Mesenchymal stem cell (in vitro differentiated cells and primary cell): Measurements from ENCODE around the gene MMP28.

Experiments used
- DNase-seq: peaks from one replicate; pipeline ENCODE4 v3.0.0-alpha.2; 2013
- H2AFZ ChIP-seq: one replicate; pipeline ENCODE4 v1.6.1; 2013; ENCODE audit warnings: low read depth, mild to moderate bottlenecking, control low read depth, inconsistent platforms, low read length, moderate library complexity
- H2AK5ac ChIP-seq: 2 replicates; pipeline ENCODE4 v1.6.1; 2013; ENCODE audit warnings: low read length, moderate library complexity, mild to moderate bottlenecking, inconsistent platforms; ENCODE audit not compliant: severe bottlenecking
- H2BK120ac ChIP-seq: one replicate; pipeline ENCODE4 v1.6.1; 2013; ENCODE audit warnings: low read depth, mild to moderate bottlenecking, inconsistent platforms, low read length, moderate library complexity
- H2BK12ac ChIP-seq, 2 experiments: one replicate each; pipeline ENCODE4 v1.6.1; 2013; ENCODE audit warnings: inconsistent platforms in 2 of 2, low read length in 2 of 2, mild to moderate bottlenecking in 2 of 2, moderate library complexity in 2 of 2, control low read depth in 1 of 2
- H2BK15ac ChIP-seq: one replicate; pipeline ENCODE4 v1.6.1; 2013; ENCODE audit warnings: mild to moderate bottlenecking, low read depth, inconsistent platforms; ENCODE audit not compliant: poor library complexity, severe bottlenecking
- H2BK5ac ChIP-seq: 2 replicates; pipeline ENCODE4 v1.6.1; 2013; ENCODE audit warnings: low read depth, mild to moderate bottlenecking, low read length, control low read depth, inconsistent platforms; ENCODE audit not compliant: poor library complexity, severe bottlenecking
- H3K14ac ChIP-seq, 2 experiments: one replicate each; pipeline ENCODE4 v1.6.1; 2013; ENCODE audit warnings: inconsistent platforms in 2 of 2, low read length in 2 of 2, control low read depth in 1 of 2, mild to moderate bottlenecking in 1 of 2, moderate library complexity in 1 of 2
- H3K18ac ChIP-seq, 2 experiments: one replicate each; pipeline ENCODE4 v1.6.1; 2013; ENCODE audit warnings: inconsistent platforms in 2 of 2, low read length in 2 of 2, control low read depth in 1 of 2, low read depth in 1 of 2, mild to moderate bottlenecking in 1 of 2
- H3K23ac ChIP-seq, 2 experiments: one replicate each; pipeline ENCODE4 v1.6.1; 2013; ENCODE audit warnings: inconsistent platforms in 2 of 2, low read length in 2 of 2, mild to moderate bottlenecking in 2 of 2, moderate library complexity in 2 of 2, control low read depth in 1 of 2
- H3K27ac ChIP-seq: 2 replicates; pipeline ENCODE4 v1.5.1; 2013; ENCODE audit warnings: mild to moderate bottlenecking, moderate library complexity, low read length, control low read depth, inconsistent platforms; ENCODE audit not compliant: poor library complexity, severe bottlenecking
- H3K27me3 ChIP-seq, 2 experiments: 2 replicates each; pipeline versions ENCODE4 v1.6.1 to v1.7.0; 2013; ENCODE audit warnings: low read length in 2 of 2, mild to moderate bottlenecking in 2 of 2, moderate library complexity in 2 of 2, control low read depth in 1 of 2, inconsistent platforms in 1 of 2; ENCODE audit not compliant: control insufficient read depth in 1 of 2, insufficient read depth in 1 of 2
- H3K36me3 ChIP-seq, 2 experiments: 2 replicates each; pipeline versions ENCODE4 v1.6.1 to v1.7.0; 2013; ENCODE audit warnings: low read length in 2 of 2, control low read depth in 1 of 2, inconsistent platforms in 1 of 2, low read depth in 1 of 2, mild to moderate bottlenecking in 1 of 2; ENCODE audit not compliant: insufficient read depth in 2 of 2, control insufficient read depth in 1 of 2
- H3K4ac ChIP-seq, 2 experiments: one replicate each; pipeline ENCODE4 v1.6.1; 2013; ENCODE audit warnings: inconsistent platforms in 2 of 2, low read length in 2 of 2, mild to moderate bottlenecking in 2 of 2, moderate library complexity in 2 of 2, control low read depth in 1 of 2, low read depth in 1 of 2
- H3K4me1 ChIP-seq: 2 replicates; pipeline ENCODE4 v1.6.1; 2013; ENCODE audit warnings: low read depth, low read length, control low read depth; ENCODE audit not compliant: control insufficient read depth, insufficient read depth
- H3K4me2 ChIP-seq: 2 replicates; pipeline ENCODE4 v1.6.1; 2013; ENCODE audit warnings: low read length, mild to moderate bottlenecking, inconsistent platforms; ENCODE audit not compliant: poor library complexity, severe bottlenecking
- H3K4me3 ChIP-seq, 2 experiments: 2 replicates each; pipeline versions ENCODE4 v1.5.1 to v1.7.0; 2013; ENCODE audit warnings: low read length in 2 of 2, mild to moderate bottlenecking in 2 of 2, control low read depth in 1 of 2, low read depth in 1 of 2; ENCODE audit not compliant: insufficient read depth in 1 of 2
- H3K79me1 ChIP-seq: replicated peaks from 2 replicates; pipeline ENCODE4 v1.6.1; 2013; ENCODE audit warnings: mild to moderate bottlenecking, control low read depth, low read length, inconsistent platforms; ENCODE audit not compliant: poor library complexity, severe bottlenecking
- H3K9ac ChIP-seq: 2 replicates; pipeline ENCODE4 v1.7.0; 2013; ENCODE audit warnings: mild to moderate bottlenecking, low read length, moderate library complexity
- H3K9me3 ChIP-seq: 2 replicates; pipeline ENCODE4 v1.7.0; 2013; ENCODE audit warnings: mild to moderate bottlenecking, low read length; ENCODE audit not compliant: control insufficient read depth
- H4K8ac ChIP-seq: one replicate; pipeline ENCODE4 v1.6.1; 2013; ENCODE audit warnings: inconsistent platforms, mild to moderate bottlenecking, low read length, moderate library complexity
- H4K91ac ChIP-seq: one replicate; pipeline ENCODE4 v1.6.1; 2013; ENCODE audit warnings: mild to moderate bottlenecking, low read length, inconsistent platforms
- WGBS: methylation state at CpG from one replicate; pipeline ENCODE4 v1.1.7; 2013; ENCODE audit warnings: mixed read lengths; 5-methylcytosine and 5-hydroxymethylcytosine counted together

Gene MMP28

DNA sequence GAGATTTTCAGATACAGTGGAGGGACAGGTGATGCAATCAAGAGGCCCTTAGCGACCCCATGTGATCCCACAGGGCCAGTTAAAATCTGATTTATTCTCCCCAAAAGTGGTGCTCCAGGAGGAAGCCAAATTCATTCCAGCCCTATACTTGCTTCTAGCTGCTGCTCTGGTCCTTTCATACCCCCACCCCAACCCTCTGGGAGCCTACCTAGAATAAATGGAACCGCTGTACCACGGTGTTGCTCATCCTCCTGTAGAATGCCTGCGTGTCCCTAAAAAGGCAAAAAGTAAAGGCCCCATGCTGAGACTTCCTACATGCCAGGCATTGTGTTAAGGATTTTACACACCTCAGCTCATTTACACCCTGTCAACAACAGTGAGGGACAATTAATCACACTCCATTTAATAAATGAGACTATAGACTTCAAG, 66.0 kb downstream of the MMP28 start:
- Histone ChIP-seq H3K4me1 (peaks cover 39% of the 10 kb centered on the region), H3K14ac (no peak overlapping the region), H3K79me1 (peaks cover 9% of the 10 kb centered on the region), H3K9ac (no peak overlapping the region), H3K27ac (no peak overlapping the region), H2BK12ac (no peak overlapping the region), H3K27me3 (peaks cover 0 to 38% of the 10 kb centered on the region in 2 experiments), H3K36me3 (peaks cover 16 to 26% of the 10 kb centered on the region in 2 experiments), H2AFZ (no peak overlapping the region), H2AK5ac (no peak overlapping the region), H4K91ac (no peak overlapping the region), H3K23ac (no peak overlapping the region), H3K4ac (peak overlapping the region in 1 of 2 experiments; percentile 35), H2BK5ac (no peak overlapping the region), H2BK120ac (no peak overlapping the region), H2BK15ac (no peak overlapping the region), H3K4me3 (no peak overlapping the region), H3K9me3 (no peaks in the 10 kb centered on the region), H3K4me2 (no peak overlapping the region), H3K18ac (no peak overlapping the region), H4K8ac (no peak overlapping the region)
- WGBS = 63% methylated on average over 4 of the region's 4 CpGs
- DNase-seq = no peak

DNA sequence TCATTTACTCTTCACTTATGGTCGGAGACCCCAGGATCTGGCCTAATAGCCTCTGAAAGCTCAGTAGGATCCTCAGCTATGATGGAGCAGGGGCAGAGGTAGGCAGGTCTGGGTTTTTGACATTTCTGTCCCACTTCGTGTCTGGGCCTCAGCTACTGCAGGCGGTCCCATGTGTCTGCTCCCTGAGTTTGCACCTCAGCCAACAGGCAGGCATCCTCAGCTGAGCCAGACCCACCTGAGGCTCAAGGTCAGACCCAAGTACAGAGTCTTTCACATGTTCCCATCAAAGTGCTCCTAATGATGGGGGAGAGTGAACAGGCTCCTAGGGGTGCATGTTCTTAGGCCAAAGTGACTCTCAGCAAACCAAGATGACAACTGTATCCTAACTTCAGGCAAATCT, 66.9 kb downstream of the MMP28 start:
- Histone ChIP-seq H2AK5ac (peak overlapping the region; percentile 20), H3K79me1 (peaks cover 10% of the 10 kb centered on the region), H2BK12ac (peak overlapping the region in 1 of 2 experiments; percentile 31), H2BK120ac (no peak overlapping the region), H4K8ac (peak overlapping the region; percentile 9), H3K4ac (no peak overlapping the region), H3K27ac (no peak overlapping the region), H2BK5ac (no peak overlapping the region), H3K23ac (no peak overlapping the region), H3K18ac (peak overlapping the region; percentile 11 to 29), H3K4me1 (peaks cover 38% of the 10 kb centered on the region), H2AFZ (no peak overlapping the region), H3K27me3 (peaks cover 0 to 30% of the 10 kb centered on the region in 2 experiments), H3K36me3 (peaks cover 15 to 35% of the 10 kb centered on the region in 2 experiments), H4K91ac (no peak overlapping the region), H3K4me2 (no peak overlapping the region), H3K9ac (no peak overlapping the region), H3K14ac (no peak overlapping the region), H3K4me3 (no peak overlapping the region), H2BK15ac (no peak overlapping the region), H3K9me3 (no peaks in the 10 kb centered on the region)
- WGBS = 91% methylated on average over 2 of the region's 3 CpGs
- DNase-seq = no peak

DNA sequence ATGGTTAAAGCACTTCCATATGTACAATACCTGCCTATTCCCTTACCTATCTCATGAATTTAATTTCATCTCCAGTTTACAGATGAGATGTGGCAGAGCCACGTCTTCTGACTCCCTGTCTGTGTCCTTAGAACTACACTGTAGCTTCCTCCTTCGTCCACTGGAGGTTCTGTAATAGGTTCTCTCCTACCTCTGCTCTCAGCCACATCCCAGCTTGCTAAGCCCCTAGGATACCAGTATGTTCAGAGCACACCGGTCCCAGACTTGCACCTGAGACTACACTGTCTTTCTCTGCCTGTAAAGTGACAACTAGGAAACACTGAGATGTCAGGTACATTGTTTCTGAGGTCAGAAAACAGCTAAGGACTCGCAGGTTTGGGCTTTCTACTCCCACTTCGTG, 67.8 kb downstream of the MMP28 start:
- peaks cover 0 to 21% of the 10 kb centered on the region in 2 experiments for H3K27me3 ChIP-seq
- H2BK15ac ChIP-seq = no peak overlapping the region
- H2BK5ac ChIP-seq = no peak overlapping the region
- no peaks in the 10 kb centered on the region for H3K9me3 ChIP-seq
- H3K4me2 ChIP-seq = no peak overlapping the region
- H2BK120ac ChIP-seq = no peak overlapping the region
- H3K79me1 ChIP-seq = peaks cover 10% of the 10 kb centered on the region
- no peak overlapping the region for H3K27ac ChIP-seq
- no peak overlapping the region for H3K9ac ChIP-seq
- H3K4me1 ChIP-seq = peaks cover 32% of the 10 kb centered on the region
- H2AK5ac ChIP-seq = peak overlapping the region; percentile 69
- no peak overlapping the region for H4K8ac ChIP-seq
- no peak overlapping the region for H2AFZ ChIP-seq
- H3K23ac ChIP-seq = no peak overlapping the region
- H3K18ac ChIP-seq = peak overlapping the region in 1 of 2 experiments; percentile 11
- no peak overlapping the region for H3K4ac ChIP-seq
- no peak overlapping the region for H3K14ac ChIP-seq
- peak overlapping the region in 1 of 2 experiments; percentile 96 for H2BK12ac ChIP-seq
- 91% methylated on average over 5 of the region's 5 CpGs for WGBS
- no peak overlapping the region for H3K4me3 ChIP-seq
- H4K91ac ChIP-seq = no peak overlapping the region
- DNase-seq = no peak
- peaks cover 15 to 44% of the 10 kb centered on the region in 2 experiments for H3K36me3 ChIP-seq

DNA sequence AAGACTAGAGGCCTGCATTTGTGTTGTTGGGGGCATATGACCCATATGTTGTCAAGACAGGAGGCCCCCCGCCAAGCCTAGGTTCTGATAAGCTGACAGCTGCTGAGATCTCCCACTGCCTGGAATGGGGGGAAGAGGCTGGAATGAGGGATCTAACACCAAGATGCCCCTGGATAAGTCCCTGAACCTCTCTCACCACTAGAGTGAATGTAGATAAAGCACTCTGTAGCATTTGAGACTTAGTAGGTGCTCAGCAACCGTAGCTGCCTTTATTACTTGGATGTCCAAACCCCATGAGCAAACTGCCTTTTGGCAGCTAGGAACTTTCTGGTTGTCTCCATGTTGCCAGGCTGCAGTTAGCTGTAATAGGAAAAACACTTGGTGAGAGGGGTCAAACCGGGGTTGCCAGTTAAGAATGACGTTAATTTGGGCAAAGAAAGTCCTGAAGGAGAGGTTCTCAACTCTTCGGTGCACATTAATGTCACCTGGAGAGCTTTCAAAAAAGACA, 68.4 kb downstream of the MMP28 start:
- Histone ChIP-seq H3K9ac (peak overlapping the region; percentile 39), H2BK12ac (peak overlapping the region; percentile 83 to 96), H4K91ac (peak overlapping the region; percentile 57), H3K9me3 (no peaks in the 10 kb centered on the region), H3K27ac (peak overlapping the region; percentile 81), H3K4me2 (peak overlapping the region; percentile 38), H2BK15ac (no peak overlapping the region), H3K36me3 (peaks cover 16 to 44% of the 10 kb centered on the region in 2 experiments), H3K14ac (peak overlapping the region in 1 of 2 experiments; percentile 71), H2AK5ac (peak overlapping the region; percentile 3), H2BK5ac (peak overlapping the region; percentile 3), H2BK120ac (peak overlapping the region; percentile 89), H3K79me1 (peaks cover 10% of the 10 kb centered on the region), H3K4me1 (peaks cover 30% of the 10 kb centered on the region), H3K27me3 (peaks cover 0 to 15% of the 10 kb centered on the region in 2 experiments), H3K23ac (peak overlapping the region in 1 of 2 experiments; percentile 79), H2AFZ (no peak overlapping the region), H3K4ac (peak overlapping the region; percentile 35 to 49), H3K4me3 (peak overlapping the region in 1 of 2 experiments; percentile 29), H3K18ac (peak overlapping the region; percentile 68 to 75), H4K8ac (peak overlapping the region; percentile 19)
- no peak for DNase-seq
- WGBS = 70% methylated on average over 5 of the region's 5 CpGs
